HCT116 (cell line): ENCODE data around the gene ITPK1. TPM values are rescaled to one million over a fixed set of nuclear protein-coding genes. Genes with fewer than 3 reads are reported as not detected.

Source experiments
- ATAC-seq: fragments of 200-7000 bp; cut with Tn5 transposase; 2 replicates; pipeline ENCODE4 v1.9.1; 2020; ENCODE audit warnings: mild to moderate bottlenecking, moderate library complexity
- BruUV-seq: library from RNA; stranded (reverse); fragments of 400-500 nt; replicated peaks from 2 replicates; lab custom pipeline; 2021; lab: Mats Ljungman, UMichigan
- CTCF ChIA-PET: fragments of 300-600 bp; sonication (Branson Sonifier 250); formaldehyde crosslinking; loops from one replicate; lab custom pipeline; 2021; ENCODE audit warnings: antibody characterized with exemption; lab: Charles Lee
- POLR2A ChIA-PET: fragments of 300-600, 350-600 bp; sonication (Branson Sonifier 250); formaldehyde crosslinking; loops from one replicate; lab custom pipeline; 2021; ENCODE audit warnings: antibody characterized with exemption; lab: Charles Lee
- RAD21 ChIA-PET, 2 experiments: fragments of 300-600 bp; sonication (Branson Sonifier 250); formaldehyde crosslinking; loops; one replicate each; lab custom pipeline; 2023; ENCODE audit warnings: low total read pairs in 2 of 2; ENCODE audit not compliant: uncharacterized antibody in 2 of 2, unreplicated experiment in 2 of 2, low non-redundant PET in 1 of 2; lab: Charles Lee
- DNase-seq: peaks from one replicate; pipeline ENCODE4 v3.0.0-alpha.2; 2010; ENCODE audit warnings: low read depth, low spot score
- H2AFZ ChIP-seq: fragments of 200-600 bp; shearing (Covaris generic), sonication (generic); 2 replicates; pipeline ENCODE4 v1.6.1; 2017; ENCODE audit warnings: low read depth, mixed run types, mixed read lengths, antibody characterized with exemption, low read length; ENCODE audit not compliant: poor library complexity, severe bottlenecking
- H3K27ac ChIP-seq: 2 replicates; pipeline ENCODE4 v1.5.1; 2012; ENCODE audit warnings: low read depth, low read length
- H3K27me3 ChIP-seq: fragments of 200-600 bp; sonication (generic); 2 replicates; pipeline ENCODE4 v1.6.1; 2016; ENCODE audit warnings: mixed run types, low read length, mixed read lengths; ENCODE audit not compliant: insufficient read depth
- H3K36me3 ChIP-seq, 2 experiments: fragments of 200-500 bp in 1 of 2; fragments of 200-600 bp in 1 of 2; sonication (Bioruptor generic) in 1 of 2; sonication (generic) in 1 of 2; 2 replicates each; pipeline versions ENCODE4 v1.5.1 to v1.6.1; 2014 to 2016; ENCODE audit warnings: low read length in 2 of 2, inconsistent platforms in 1 of 2, mixed read lengths in 1 of 2, mixed run types in 1 of 2; ENCODE audit not compliant: insufficient read depth in 2 of 2, control insufficient read depth in 1 of 2
- H3K4me1 ChIP-seq, 2 experiments: fragments of 200-600 bp in 1 of 2; sonication (generic) in 1 of 2; 2 replicates each; pipeline versions ENCODE4 v1.5.1 to v1.6.1; 2012 to 2017; ENCODE audit warnings: low read length in 2 of 2, inconsistent platforms in 1 of 2, mild to moderate bottlenecking in 1 of 2, mixed read lengths in 1 of 2, mixed run types in 1 of 2, moderate library complexity in 1 of 2; ENCODE audit not compliant: insufficient read depth in 2 of 2, control insufficient read depth in 1 of 2
- H3K4me2 ChIP-seq: fragments of 200-600 bp; sonication (generic); 2 replicates; pipeline ENCODE4 v1.6.1; 2017; ENCODE audit warnings: mixed run types, low read length, mixed read lengths
- H3K4me3 ChIP-seq, 2 experiments: fragments of 200-600 bp in 1 of 2; sonication (generic) in 1 of 2; replicated peaks in 1 of 2; 2 replicates each; pipeline ENCODE4 v1.5.1; 2011 to 2016; ENCODE audit warnings: low read length in 2 of 2, control low read depth in 1 of 2, low read depth in 1 of 2, mild to moderate bottlenecking in 1 of 2, mixed read lengths in 1 of 2, mixed run types in 1 of 2
- H3K79me2 ChIP-seq: fragments of 200-600 bp; sonication (generic); 2 replicates; pipeline ENCODE4 v1.6.1; 2017; ENCODE audit warnings: mild to moderate bottlenecking, mixed run types, low read length, moderate library complexity, mixed read lengths; ENCODE audit not compliant: insufficient read depth
- H3K9ac ChIP-seq: fragments of 200-600 bp; sonication (generic); 2 replicates; pipeline ENCODE4 v1.6.1; 2016; ENCODE audit warnings: low read length, mixed read lengths
- H3K9me2 ChIP-seq: fragments of 200-600 bp; sonication (generic), shearing (Covaris generic); 2 replicates; pipeline ENCODE4 v1.6.1; 2017; ENCODE audit warnings: mixed run types, mild to moderate bottlenecking, moderate library complexity; ENCODE audit not compliant: insufficient read depth
- H3K9me3 ChIP-seq, 2 experiments: fragments of 200-500 bp in 1 of 2; fragments of 200-600 bp in 1 of 2; sonication (Bioruptor generic) in 1 of 2; sonication (generic) in 1 of 2; 2 replicates each; pipeline ENCODE4 v1.6.1; 2014 to 2017; ENCODE audit warnings: low read length in 2 of 2, mixed read lengths in 2 of 2, inconsistent platforms in 1 of 2, low read depth in 1 of 2, mild to moderate bottlenecking in 1 of 2, mixed run types in 1 of 2, moderate library complexity in 1 of 2; ENCODE audit not compliant: control insufficient read depth in 1 of 2, insufficient read depth in 1 of 2
- H4K20me1 ChIP-seq: fragments of 200-600 bp; sonication (generic), shearing (Covaris generic); 2 replicates; pipeline ENCODE4 v1.6.1; 2017; ENCODE audit warnings: mixed run types, mild to moderate bottlenecking, moderate library complexity; ENCODE audit not compliant: insufficient read depth
- ATF3 ChIP-seq: IDR thresholded peaks from 2 replicates; pipeline ENCODE4 v1.6.1; 2012
- CBX3 ChIP-seq: IDR thresholded peaks from 2 replicates; pipeline ENCODE4 v1.6.1; 2012; ENCODE audit warnings: low read depth
- EGR1 ChIP-seq: IDR thresholded peaks from 2 replicates; pipeline ENCODE4 v1.6.1; 2012; ENCODE audit warnings: low read depth
- ELF1 ChIP-seq: IDR thresholded peaks from 2 replicates; pipeline ENCODE4 v1.6.1; 2012; ENCODE audit warnings: low read depth, borderline replicate concordance
- EZH2 ChIP-seq: fragments of 200-600 bp; sonication (generic); IDR thresholded peaks from 2 replicates; pipeline ENCODE4 v1.6.1; 2017; ENCODE audit warnings: antibody characterized with exemption, mixed run types
- EZH2phosphoT487 ChIP-seq: fragments of 200-600 bp; IDR thresholded peaks from 2 replicates; pipeline ENCODE4 v1.6.1; 2018; ENCODE audit warnings: antibody characterized with exemption, borderline replicate concordance
- FOSL1 ChIP-seq: IDR thresholded peaks from 2 replicates; pipeline ENCODE4 v1.6.1; 2012; ENCODE audit warnings: low read depth
- MAX ChIP-seq: IDR thresholded peaks from 2 replicates; pipeline ENCODE4 v1.6.1; 2012
- POLR2A ChIP-seq: IDR thresholded peaks from 2 replicates; pipeline ENCODE4 v1.7.0; 2011; ENCODE audit warnings: borderline replicate concordance; ENCODE audit not compliant: insufficient read depth, insufficient read length; ENCODE audit errors: extremely low read depth
- POLR2AphosphoS5 ChIP-seq: IDR thresholded peaks from 2 replicates; pipeline ENCODE4 v1.6.1; 2011; ENCODE audit warnings: mild to moderate bottlenecking, low read depth, low read length, moderate library complexity
- RAD21 ChIP-seq: IDR thresholded peaks from 2 replicates; pipeline ENCODE4 v1.6.1; 2012; ENCODE audit warnings: low read depth, mild to moderate bottlenecking
- SIN3A ChIP-seq: IDR thresholded peaks from 2 replicates; pipeline ENCODE4 v1.6.1; 2012; ENCODE audit warnings: low read depth
- SP1 ChIP-seq: IDR thresholded peaks from 2 replicates; pipeline ENCODE4 v1.6.1; 2012; ENCODE audit warnings: low read depth
- SRF ChIP-seq: IDR thresholded peaks from 2 replicates; pipeline ENCODE4 v1.6.1; 2012; ENCODE audit warnings: low read depth
- YY1 ChIP-seq: IDR thresholded peaks from 2 replicates; pipeline ENCODE4 v1.6.1; 2011; ENCODE audit warnings: low read length, low read depth, moderate library complexity, mild to moderate bottlenecking; ENCODE audit not compliant: insufficient replicate concordance; ENCODE audit errors: extremely low read depth
- ZBTB33 ChIP-seq: IDR thresholded peaks from 2 replicates; pipeline ENCODE4 v1.6.1; 2011; ENCODE audit warnings: mild to moderate bottlenecking, low read length, moderate library complexity; ENCODE audit not compliant: insufficient replicate concordance; ENCODE audit errors: extremely low read depth
- ZFX ChIP-seq: fragments of 450-650 bp; IDR thresholded peaks from 2 replicates; pipeline ENCODE4 v1.6.1; 2017
- ZNF274 ChIP-seq: fragments of 200-500 bp; sonication (Bioruptor generic); IDR thresholded peaks from 2 replicates; pipeline ENCODE4 v1.6.1; 2014; ENCODE audit warnings: mild to moderate bottlenecking, low read depth, low read length, inconsistent platforms
- intact Hi-C: fragments of 100-400 bp; cut with micrococcal nuclease; formaldehyde crosslinking; loops from 2 replicates; pipeline ENCODE4 v1.10.0; 2022
- total RNA-seq: library from RNA; stranded (reverse); gene quantifications from one replicate; pipeline ENCODE4 v1.2.1, GENCODE V29; 2021; ENCODE audit not compliant: unreplicated experiment

The ITPK1 gene
- total RNA-seq, 1 experiment from 2014 or later, result 70.2 TPM

GRCh38 chr14:93076755-93077154, 39.0 kb downstream of the ITPK1 start:
- peaks cover 21% of the 10 kb centered on the region; the same call in 1 of the 2 replicates for H3K79me2 ChIP-seq
- H4K20me1 ChIP-seq, result no peaks in the 10 kb centered on the region
- H3K4me3 ChIP-seq, result no peak overlapping the region
- ChIA-PET RAD21 (no interaction called here), CTCF (no interaction called here), POLR2A (no interaction called here)
- intact Hi-C loops, result no loop called here
- ATAC-seq (no peak), DNase-seq (no peak)
- H3K27me3 ChIP-seq, result no peaks in the 10 kb centered on the region
- H3K4me1 ChIP-seq, result peaks cover 2 to 5% of the 10 kb centered on the region in 2 experiments; a peak in 2 of 4 replicates
- H3K9ac ChIP-seq, result no peak overlapping the region
- no TSS peak for BruUV-seq
- TF ChIP-seq CBX3, result no peak
- TF ChIP-seq POLR2A, result no peak
- TF ChIP-seq POLR2AphosphoS5, result no peak
- H3K4me2 ChIP-seq, result no peak overlapping the region
- no peaks in the 10 kb centered on the region for H3K9me2 ChIP-seq
- H3K27ac ChIP-seq, result no peak overlapping the region
- H3K36me3 ChIP-seq, result no peaks in the 10 kb centered on the region
- no peaks in the 10 kb centered on the region for H3K9me3 ChIP-seq
- H2AFZ ChIP-seq, result no peak overlapping the region

- Histone ChIP-seq H4K20me1 (no peaks in the 10 kb centered on the region), H2AFZ (no peak overlapping the region), H3K27me3 (no peaks in the 10 kb centered on the region), H3K36me3 (no peaks in the 10 kb centered on the region), H3K27ac (no peak overlapping the region), H3K4me3 (no peak overlapping the region), H3K4me1 (peaks cover 2 to 5% of the 10 kb centered on the region in 2 experiments; a peak in 2 of 4 replicates), H3K9ac (no peak overlapping the region), H3K79me2 (peaks cover 17% of the 10 kb centered on the region; the same call in 1 of the 2 replicates), H3K9me3 (no peaks in the 10 kb centered on the region), H3K9me2 (no peaks in the 10 kb centered on the region), H3K4me2 (no peak overlapping the region)
- DNase-seq (no peak), ATAC-seq (no peak)
- BruUV-seq, result no TSS peak
- ChIA-PET POLR2A (no interaction called here), CTCF (no interaction called here), RAD21 (no interaction called here)
- intact Hi-C loops, result no loop called here
- TF ChIP-seq CBX3 (no peak), ELF1 (no peak), SP1 (no peak), MAX (no peak), SRF (no peak), ZBTB33 (no peak), YY1 (no peak), ZNF274 (no peak), EGR1 (no peak), EZH2 (no peak), EZH2phosphoT487 (no peak), FOSL1 (no peak), SIN3A (no peak), ATF3 (no peak), RAD21 (no peak), ZFX (no peak)
These were observed 39.8 kb downstream of the ITPK1 start for GRCh38 chr14:93075891-93076290.
